Left cardiac atrium (tissue), 4 donors: ENCODE data around the gene DENND4A. TPM values are rescaled to one million over a fixed set of nuclear protein-coding genes. Genes with fewer than 3 reads are reported as not detected.
A peak's percentile ranks its signal among the peaks of the same experiment; 100 is the strongest.

ENCODE experiments used
- ATAC-seq, 2 donors: fragments of 200-7000 bp; cut with Tn5 transposase; one replicate each; pipeline ENCODE4 v1.9.1; 2020; ENCODE audit warnings: mild to moderate bottlenecking in 2 of 2, moderate library complexity in 2 of 2
- DNase-seq: peaks from one replicate; pipeline ENCODE4 v3.0.0-alpha.2; 2020
- intact Hi-C, 2 donors: fragments of 100-400 bp; cut with DNase I; formaldehyde crosslinking; loops; one replicate each; pipeline versions ENCODE4 v1.14.1 to v1.15.1; 2022 to 2023
- total RNA-seq, 2 donors: library from RNA; stranded (reverse); fragmentation: NEBNext Ultra II Directional; extraction: Animal tissue kit (Norgen Biotek cat#: 25700); gene quantifications; one replicate each; pipeline ENCODE4 v1.2.1, GENCODE V29; 2021
- donor health status: DM: no; HTN: yes; CAD: no.
- donor health status: DM: no; HTN: yes; CAD: no; lungs with severe emphysema.
- donor health status: DM: yes; HTN: yes; CAD: no.
- donor health status: Dilated cardiomyopathy.

Gene DENND4A
- total RNA-seq, 2 donors from 2014 or later, result 18.1 to 22.9 TPM

- intact Hi-C loops, result loop anchor here in 1 of 2 donors (10.0 kb wide), 1 partner anchor 50 kb away; no protein-coding TSS in a partner anchor
- DNase-seq (no peak), ATAC-seq (no peak)
These were observed 67.5 kb downstream of the DENND4A start for GRCh38 chr15:65724464-65725215.

GRCh38 chr15:65723876-65724275 is 68.2 kb downstream of the DENND4A start:
- intact Hi-C loops, result loop anchor here in 1 of 2 donors (10.0 kb wide), 1 partner anchor 49 kb away; no protein-coding TSS in a partner anchor
- no peak for DNase-seq
- ATAC-seq, result no peak

GRCh38 chr15:65722191-65722590 is 69.9 kb downstream of the DENND4A start:
- ATAC-seq (no peak), DNase-seq (no peak)
- intact Hi-C loops, result loop anchor here in 1 of 2 donors (10.0 kb wide), 1 partner anchor 47 kb away; no protein-coding TSS in a partner anchor

GRCh38 chr15:65712415-65712814 is 79.7 kb downstream of the DENND4A start:
- intact Hi-C loops, result no loop called here

GRCh38 chr15:65695081-65695480 is 97.0 kb downstream of the DENND4A start:
- intact Hi-C loops, result no loop called here
- ATAC-seq, result no peak
- DNase-seq, result no peak

More at GRCh38 chr15:65712415-65712814, 79.7 kb downstream of the DENND4A start:
- no peak for ATAC-seq
- DNase-seq, result no peak

- no peak for DNase-seq
- intact Hi-C loops, result no loop called here
- no peak for ATAC-seq
These were observed 101.3 kb downstream of the DENND4A start for GRCh38 chr15:65690778-65691177.

GRCh38 chr15:65690173-65690572 is 101.9 kb downstream of the DENND4A start:
- no peak for ATAC-seq
- intact Hi-C loops, result no loop called here
- DNase-seq, result no peak

GRCh38 chr15:65688462-65688861 is 103.6 kb downstream of the DENND4A start:
- intact Hi-C loops, result no loop called here
- DNase-seq, result no peak
- no peak for ATAC-seq

GRCh38 chr15:65682404-65682911 is 109.6 kb downstream of the DENND4A start:
- no peak for DNase-seq
- intact Hi-C loops, result no loop called here
- ATAC-seq, result no peak

GRCh38 chr15:65680544-65680943 is 111.5 kb downstream of the DENND4A start:
- DNase-seq (no peak), ATAC-seq (no peak)
- intact Hi-C loops, result no loop called here

GRCh38 chr15:65676123-65676522 is 116.0 kb downstream of the DENND4A start:
- intact Hi-C loops, result loop anchor here in 1 of 2 donors (10.0 kb wide), 1 partner anchor 49 kb away; no protein-coding TSS in a partner anchor
- no peak for DNase-seq
- ATAC-seq, result no peak

GRCh38 chr15:65675551-65675950 is 116.5 kb downstream of the DENND4A start:
- intact Hi-C loops, result loop anchor here in 1 of 2 donors (10.0 kb wide), 1 partner anchor 49 kb away; no protein-coding TSS in a partner anchor

GRCh38 chr15:65666257-65666656 is 125.8 kb downstream of the DENND4A start:
- ATAC-seq, result no peak
- intact Hi-C loops, result no loop called here
- no peak for DNase-seq

More at GRCh38 chr15:65675551-65675950, 116.5 kb downstream of the DENND4A start:
- DNase-seq (no peak), ATAC-seq (no peak)

GRCh38 chr15:65663521-65663920 is 128.6 kb downstream of the DENND4A start:
- DNase-seq, result no peak
- intact Hi-C loops, result no loop called here
- no peak for ATAC-seq

- intact Hi-C loops, result no loop called here
- DNase-seq (no peak), ATAC-seq (no peak)
These were observed 131.2 kb downstream of the DENND4A start for GRCh38 chr15:65660927-65661326.

- ATAC-seq (no peak), DNase-seq (no peak)
- intact Hi-C loops, result no loop called here
These were observed 132.5 kb downstream of the DENND4A start for GRCh38 chr15:65659502-65660052.

- no peak for ATAC-seq
- DNase-seq, result no peak
- intact Hi-C loops, result no loop called here
These were observed 136.6 kb downstream of the DENND4A start for GRCh38 chr15:65655457-65655856.

- DNase-seq, result no peak
- ATAC-seq, result peak in 1 of 2 donors; percentile 40
- intact Hi-C loops, result no loop called here
These were observed 137.1 kb downstream of the DENND4A start for GRCh38 chr15:65655026-65655425.

GRCh38 chr15:65653801-65654521 is 138.1 kb downstream of the DENND4A start:
- DNase-seq, result no peak
- intact Hi-C loops, result no loop called here
- ATAC-seq, result no peak

GRCh38 chr15:65653341-65653740 is 138.8 kb downstream of the DENND4A start:
- intact Hi-C loops, result no loop called here
- ATAC-seq (peak in 1 of 2 donors; percentile 53), DNase-seq (no peak)
